RWPE2 (cell line): Measurements from ENCODE around the gene TPD52L2.
A peak's percentile ranks its signal among the peaks of the same experiment; 100 is the strongest.

ENCODE experiments used
- ATAC-seq: fragments of 200-7000 bp; cut with Tn5 transposase; 3 replicates; pipeline ENCODE4 v1.9.1; 2021; ENCODE audit warnings: low read depth
- DNase-seq: peaks from one replicate; pipeline ENCODE4 v3.0.0-alpha.2; 2020; ENCODE audit warnings: low spot score
- H3K27ac ChIP-seq: fragments of 450-650 bp; 2 replicates; pipeline ENCODE4 v1.5.1; 2017; ENCODE audit warnings: mild to moderate bottlenecking; ENCODE audit not compliant: poor library complexity, severe bottlenecking
- H3K27me3 ChIP-seq: fragments of 250-450 bp; sonication (Bioruptor Pico); 2 replicates; pipeline ENCODE4 v1.5.1; 2021; ENCODE audit warnings: mild to moderate bottlenecking, moderate library complexity; ENCODE audit not compliant: insufficient read depth, poor library complexity, severe bottlenecking
- H3K36me3 ChIP-seq: fragments of 250-450 bp; sonication (Bioruptor Pico); 2 replicates; pipeline ENCODE4 v1.5.1; 2020; ENCODE audit warnings: low read depth, mild to moderate bottlenecking, moderate library complexity
- H3K4me1 ChIP-seq: fragments of 250-450 bp; sonication (Bioruptor Pico); 2 replicates; pipeline ENCODE4 v1.5.1; 2021; ENCODE audit warnings: mild to moderate bottlenecking, moderate library complexity; ENCODE audit not compliant: insufficient read depth, poor library complexity, severe bottlenecking
- H3K4me3 ChIP-seq: fragments of 250-450 bp; sonication (Bioruptor Pico); 2 replicates; pipeline ENCODE4 v1.5.1; 2021; ENCODE audit warnings: mild to moderate bottlenecking, moderate library complexity; ENCODE audit not compliant: severe bottlenecking
- H3K9me3 ChIP-seq: fragments of 250-450 bp; sonication (Bioruptor Pico); 2 replicates; pipeline ENCODE4 v1.5.1; 2021; ENCODE audit warnings: mild to moderate bottlenecking, moderate library complexity; ENCODE audit not compliant: severe bottlenecking
- CTCF ChIP-seq: fragments of 450-650 bp; IDR thresholded peaks from one replicate; pipeline ENCODE4 v1.5.1; 2017; ENCODE audit warnings: mild to moderate bottlenecking, moderate library complexity; ENCODE audit not compliant: poor library complexity, severe bottlenecking

TPD52L2 gene

GRCh38 chr20:63834491-63834880 is 30.6 kb upstream of the TPD52L2 start:
- H3K27me3 ChIP-seq: peaks cover 26% of the 10 kb centered on the region
- H3K4me1 ChIP-seq: peaks cover 7% of the 10 kb centered on the region
- H3K9me3 ChIP-seq: no peaks in the 10 kb centered on the region
- no peaks in the 10 kb centered on the region for H3K36me3 ChIP-seq
- H3K27ac ChIP-seq: no peak overlapping the region
- no peak for DNase-seq
- ATAC-seq: no peak
- TF ChIP-seq CTCF: no peak
- no peak overlapping the region for H3K4me3 ChIP-seq

GRCh38 chr20:63835021-63835858 is 29.8 kb upstream of the TPD52L2 start:
- Histone ChIP-seq H3K4me3 (no peak overlapping the region), H3K27ac (no peak overlapping the region)

GRCh38 chr20:63836458-63837344 is 28.4 kb upstream of the TPD52L2 start:
- Histone ChIP-seq H3K27ac (no peak overlapping the region), H3K36me3 (no peaks in the 10 kb centered on the region), H3K4me3 (no peak overlapping the region), H3K9me3 (no peaks in the 10 kb centered on the region), H3K4me1 (peaks cover 3% of the 10 kb centered on the region), H3K27me3 (peaks cover 17% of the 10 kb centered on the region)
- peak; percentile 15; the same call in 2 of the 3 replicates for ATAC-seq
- no peak for TF ChIP-seq CTCF
- DNase-seq: peak; percentile 83

More at GRCh38 chr20:63835021-63835858, 29.8 kb upstream of the TPD52L2 start:
- H3K36me3 ChIP-seq: no peaks in the 10 kb centered on the region
- H3K4me1 ChIP-seq: peaks cover 3% of the 10 kb centered on the region
- peaks cover 18% of the 10 kb centered on the region for H3K27me3 ChIP-seq
- ATAC-seq (peak; percentile 87), DNase-seq (peak; percentile 98)
- no peaks in the 10 kb centered on the region for H3K9me3 ChIP-seq
- no peak for TF ChIP-seq CTCF

- Histone ChIP-seq H3K27me3 (peaks cover 9% of the 10 kb centered on the region), H3K9me3 (no peaks in the 10 kb centered on the region), H3K27ac (no peak overlapping the region), H3K4me3 (no peak overlapping the region), H3K36me3 (no peaks in the 10 kb centered on the region), H3K4me1 (peaks cover 3% of the 10 kb centered on the region)
- ATAC-seq: peak; percentile 3; the same call in 2 of the 3 replicates
- no peak for TF ChIP-seq CTCF
- DNase-seq: no peak
Observed at GRCh38 chr20:63837479-63837878, 27.6 kb upstream of the TPD52L2 start.
